ENCODE data around the gene KLLN.
"Not testable (repeated sequence)": the region's sequence is repeated elsewhere in the genome, so short reads cannot be mapped to it uniquely, and the experiment has no call there.

The KLLN gene

GRCh38 chr10:87838650-87839049, 24.7 kb downstream of the KLLN start:
- no peak for DNase-seq

GRCh38 chr10:87837445-87837844, 25.9 kb downstream of the KLLN start:
- DNase-seq: no peak

- no peak for DNase-seq
Observed at GRCh38 chr10:87836098-87836497, 27.2 kb downstream of the KLLN start.

DNA sequence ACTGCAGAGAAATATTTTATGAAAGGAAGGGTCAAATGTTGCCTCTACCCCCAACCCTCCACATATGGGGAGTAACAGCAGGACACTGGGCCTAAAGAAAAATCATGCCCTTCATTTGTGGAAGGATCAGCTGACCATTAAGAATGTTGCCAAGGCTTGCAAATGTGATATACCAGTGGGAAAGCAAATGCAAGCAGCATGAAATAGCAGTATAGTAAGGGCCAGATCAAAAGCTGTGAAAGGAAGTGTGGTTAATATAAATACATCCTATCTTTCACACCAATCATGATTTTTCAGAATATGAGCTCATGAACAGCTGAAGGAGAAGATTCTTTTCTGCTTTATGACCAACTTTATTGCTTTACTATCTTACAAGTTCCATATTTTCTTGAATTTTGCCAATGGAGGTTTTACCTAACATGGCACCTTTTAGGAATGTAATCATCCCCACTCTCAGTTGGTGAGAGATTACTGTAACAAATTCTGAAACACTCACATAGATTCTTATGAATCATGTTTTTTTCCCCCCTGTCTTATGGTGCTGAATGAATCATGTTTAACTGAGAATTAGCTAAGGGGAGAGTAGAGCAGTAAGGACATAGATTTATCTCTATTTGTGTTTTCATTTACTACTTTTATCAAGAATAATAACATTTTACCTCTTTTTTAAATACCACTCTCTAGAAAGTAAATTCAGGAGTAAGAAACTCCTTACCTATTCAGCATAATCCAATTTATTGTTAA, 33.2 kb downstream of the KLLN start:
- DNase-seq: no peak

GRCh38 chr10:87829051-87829450, 34.3 kb downstream of the KLLN start:
- DNase-seq: not testable (repeated sequence)

- no peak for DNase-seq
Observed at GRCh38 chr10:87827681-87828080, 35.7 kb downstream of the KLLN start.

DNA sequence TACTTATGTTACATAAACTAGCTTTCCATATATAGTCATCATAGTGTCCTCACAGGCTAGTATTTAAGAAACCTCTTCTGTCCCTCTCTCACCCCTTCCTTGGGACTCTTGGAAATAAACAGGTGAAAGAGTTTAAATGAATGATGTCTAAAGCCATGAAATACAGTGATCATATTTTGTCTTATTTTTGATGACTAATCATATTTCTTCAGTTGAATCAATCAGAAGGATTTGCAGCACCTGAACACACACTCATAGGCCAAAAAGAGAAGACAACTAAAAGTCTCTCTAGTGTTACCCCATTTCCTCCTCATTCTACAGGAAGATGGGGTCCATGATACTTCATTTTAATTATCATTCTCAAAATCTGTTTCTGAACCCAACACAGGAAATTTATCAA, 36.7 kb downstream of the KLLN start:
- no peak for DNase-seq

DNA sequence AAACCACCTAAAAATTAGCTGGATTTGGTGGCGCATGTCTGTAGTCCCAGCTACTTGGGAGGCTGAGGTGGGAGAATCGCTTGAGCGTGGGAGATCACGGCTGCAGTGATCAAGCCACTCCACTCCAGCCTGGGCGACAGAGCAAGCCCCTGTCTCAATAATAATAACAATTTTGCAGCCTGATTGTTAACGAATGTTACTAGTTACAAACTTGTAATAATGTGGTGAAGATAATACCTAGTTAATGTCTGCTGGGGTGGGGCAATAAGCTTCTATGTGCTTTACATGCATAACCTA, 44.1 kb downstream of the KLLN start:
- DNase-seq: no peak

DNA sequence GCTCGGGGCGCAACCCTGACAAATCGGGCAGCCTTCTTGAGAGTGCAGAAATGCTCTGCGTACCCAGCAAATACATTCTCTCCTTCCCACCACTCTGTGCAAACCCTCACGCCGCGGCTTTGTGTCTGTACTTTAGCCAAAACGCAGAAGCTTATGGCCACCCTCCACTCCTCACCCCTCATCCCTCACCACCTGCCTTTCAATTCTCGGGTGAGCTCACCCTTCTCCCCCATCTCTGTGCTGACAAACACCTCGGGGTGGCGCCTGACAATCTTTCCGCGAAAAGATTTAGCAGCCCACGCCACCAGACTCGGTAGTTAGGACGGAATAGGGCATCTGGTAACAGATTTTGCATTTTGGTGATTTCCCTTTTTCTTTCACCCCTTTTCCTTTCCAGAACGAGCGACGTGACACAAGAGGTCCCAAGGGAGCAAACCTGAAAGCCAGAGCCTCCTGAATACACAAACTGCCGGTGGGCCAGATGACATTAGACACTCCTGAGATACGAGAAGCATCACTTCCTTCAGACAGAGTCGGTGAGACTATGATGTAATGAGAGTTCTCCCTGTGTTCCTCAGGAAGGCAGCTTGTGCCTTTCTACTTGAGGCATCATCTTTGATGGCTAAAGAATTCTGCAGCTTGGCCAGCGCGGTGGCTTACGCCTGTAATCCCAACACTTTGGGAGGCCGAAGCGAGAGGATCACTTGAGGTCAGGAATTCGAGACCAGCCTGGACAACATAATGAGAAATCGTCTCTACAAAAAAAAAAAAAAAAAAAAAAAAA, 44.6 kb downstream of the KLLN start:
- peak; percentile 65 to 78 for DNase-seq

GRCh38 chr10:87817609-87818504, 45.5 kb downstream of the KLLN start, which contains the start of gene ATAD1:
TSS of gene ATAD1 (minus strand) at chr10:87818226. CDS start at chr10:87814599, 3,627 bp downstream.
- peak; percentile 87 to 92 for DNase-seq

DNA sequence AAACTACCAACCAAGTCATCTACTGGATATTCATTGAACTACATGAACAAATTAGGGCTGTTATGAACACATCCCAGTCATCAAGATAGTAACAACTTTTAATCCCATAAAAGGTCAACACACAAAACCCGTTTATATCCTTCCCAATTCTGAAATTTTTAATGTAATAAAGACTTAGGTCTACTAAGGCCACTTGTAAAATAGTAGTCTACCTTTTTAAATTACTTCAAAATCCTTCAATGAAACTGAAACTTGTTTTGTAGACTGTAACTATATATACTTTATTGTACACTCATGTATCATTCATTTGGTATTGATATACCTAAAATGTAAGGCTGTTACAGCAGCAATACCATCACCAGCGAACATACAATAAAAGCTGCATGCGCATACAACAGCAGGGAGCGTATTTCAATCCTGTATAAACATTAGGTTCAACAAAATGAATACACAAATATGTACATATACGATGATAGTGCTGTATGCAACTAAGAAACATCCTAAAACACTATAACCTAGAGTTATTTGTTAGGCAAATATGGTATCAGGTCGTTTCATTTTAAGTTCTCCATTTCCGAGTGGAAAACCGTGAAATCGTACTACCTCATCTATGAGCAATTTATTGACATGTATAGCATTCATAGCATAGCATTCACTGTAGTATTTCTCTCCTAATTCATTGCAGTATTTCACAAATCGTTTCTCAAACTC, 46.3 kb downstream of the KLLN start:
- DNase-seq: peak in 1 of 2 donors; percentile 24

DNA sequence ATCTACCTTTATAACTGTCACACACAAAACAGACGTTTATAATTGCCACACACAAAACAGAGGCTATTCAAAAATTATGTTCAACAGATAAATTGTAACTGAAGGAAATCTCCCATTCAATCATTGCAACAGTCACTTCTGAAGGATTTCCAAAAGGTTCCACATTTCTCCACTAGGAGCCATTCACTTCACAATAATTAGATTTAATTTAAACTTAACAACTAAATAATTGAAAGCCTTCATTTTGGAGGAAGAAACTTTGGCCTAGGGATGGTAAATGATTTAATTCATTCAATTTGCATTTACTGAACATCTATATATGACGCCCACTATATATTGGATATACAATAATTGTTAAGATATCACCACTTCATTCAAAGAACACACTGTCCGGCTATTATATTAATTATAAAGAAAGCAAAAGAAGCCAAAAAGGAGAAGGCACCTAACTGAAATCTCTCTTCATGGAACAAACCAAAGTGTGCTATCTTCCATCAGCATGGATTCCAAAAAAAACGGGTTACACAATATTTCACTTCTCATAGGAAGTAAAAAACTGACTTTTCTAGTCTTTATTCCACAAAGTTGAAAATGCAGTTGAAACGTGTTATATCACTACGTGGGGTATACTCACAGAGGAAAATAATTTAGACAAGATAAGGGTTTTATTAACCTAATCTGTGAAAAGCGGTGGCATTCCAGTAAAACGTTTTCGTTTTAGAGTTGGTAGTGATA, 47.0 kb downstream of the KLLN start:
- no peak for DNase-seq

Measured in CD4-positive, alpha-beta T cell treated with Interferon alpha-2 for 1 hour (primary cell).